OCI-LY7 (cell line): ENCODE measurements around the gene CHN1. TPM values are rescaled to one million over a fixed set of nuclear protein-coding genes. Genes with fewer than 3 reads are reported as not detected.

Experiments
- BruUV-seq: library from RNA; stranded (reverse); fragments of 400-500 nt; replicated peaks from 2 replicates; lab custom pipeline; 2021; lab: Mats Ljungman, UMichigan
- CTCF ChIA-PET: fragments of 300-600 bp; sonication (Branson Sonifier 250); formaldehyde crosslinking; loops from one replicate; lab custom pipeline; 2022; ENCODE audit warnings: antibody characterized with exemption; ENCODE audit not compliant: unreplicated experiment; lab: Charles Lee
- POLR2A ChIA-PET: fragments of 300-600 bp; sonication (Branson Sonifier 250); formaldehyde crosslinking; loops from one replicate; lab custom pipeline; 2022; ENCODE audit warnings: antibody characterized with exemption; lab: Charles Lee
- DNase-seq: peaks from one replicate; pipeline ENCODE4 v3.0.0-alpha.2; 2015; ENCODE audit warnings: low spot score
- H2AFZ ChIP-seq: fragments of 200-600 bp; sonication (generic), shearing (Covaris generic); 2 replicates; pipeline ENCODE4 v1.6.1; 2014; ENCODE audit warnings: mild to moderate bottlenecking, antibody characterized with exemption, low read length, moderate library complexity
- H3K27ac ChIP-seq: fragments of 200-600 bp; sonication (generic); 2 replicates; pipeline ENCODE4 v1.5.1; 2014; ENCODE audit warnings: mixed run types, low read depth, mild to moderate bottlenecking, moderate library complexity, low read length, inconsistent platforms; ENCODE audit not compliant: poor library complexity, severe bottlenecking
- H3K36me3 ChIP-seq: fragments of 200-600 bp; sonication (generic); 2 replicates; pipeline ENCODE4 v1.6.1; 2014; ENCODE audit warnings: mild to moderate bottlenecking, antibody characterized with exemption, low read length, moderate library complexity, mixed read lengths; ENCODE audit not compliant: insufficient read depth
- H3K4me1 ChIP-seq: fragments of 200-600 bp; sonication (generic); 2 replicates; pipeline ENCODE4 v1.5.1; 2014; ENCODE audit warnings: mild to moderate bottlenecking, low read length; ENCODE audit not compliant: insufficient read depth, poor library complexity, severe bottlenecking
- H3K4me2 ChIP-seq: fragments of 200-600 bp; sonication (generic); 2 replicates; pipeline ENCODE4 v1.6.1; 2014; ENCODE audit warnings: mild to moderate bottlenecking, low read length
- H3K4me3 ChIP-seq: fragments of 200-600 bp; sonication (generic); 2 replicates; pipeline ENCODE4 v1.5.1; 2014; ENCODE audit warnings: mild to moderate bottlenecking, low read depth, low read length; ENCODE audit not compliant: poor library complexity, severe bottlenecking
- H3K79me2 ChIP-seq: fragments of 200-600 bp; sonication (generic); 2 replicates; pipeline ENCODE4 v1.6.1; 2016; ENCODE audit warnings: low read depth, mild to moderate bottlenecking, low read length, moderate library complexity, mixed read lengths; ENCODE audit not compliant: insufficient read depth
- H3K9me2 ChIP-seq: fragments of 200-600 bp; sonication (generic); 2 replicates; pipeline ENCODE4 v1.6.1; 2016; ENCODE audit warnings: mild to moderate bottlenecking, low read length, mixed read lengths; ENCODE audit not compliant: insufficient read depth
- H3K9me3 ChIP-seq: fragments of 200-600 bp; sonication (generic); 2 replicates; pipeline ENCODE4 v1.6.1; 2014; ENCODE audit warnings: mild to moderate bottlenecking, mixed run types, low read length, mixed read lengths
- H4K20me1 ChIP-seq: fragments of 200-600 bp; sonication (generic); 2 replicates; pipeline ENCODE4 v1.6.1; 2014; ENCODE audit warnings: mild to moderate bottlenecking, antibody characterized with exemption, low read length, moderate library complexity, mixed read lengths; ENCODE audit not compliant: insufficient read depth
- EZH2phosphoT487 ChIP-seq: fragments of 200-600 bp; sonication (generic); IDR thresholded peaks from 2 replicates; pipeline ENCODE4 v1.6.1; 2018; ENCODE audit warnings: low read depth, borderline replicate concordance, mild to moderate bottlenecking, mixed run types, antibody characterized with exemption, low read length, moderate library complexity, mixed read lengths
- intact Hi-C: fragments of 100-400 bp; cut with micrococcal nuclease; formaldehyde crosslinking; loops from one replicate; pipeline ENCODE4 v1.10.0; 2022; ENCODE audit not compliant: unreplicated experiment
- total RNA-seq, 2 experiments: library from RNA; depleted of rRNA in 1 of 2; stranded (reverse); fragments of >200 nt in 1 of 2; shearing (Covaris generic) in 1 of 2; gene quantifications; 2 replicates each; pipeline ENCODE4 v1.2.3, GENCODE V29; 2014 to 2022
- TF ChIP-seq, protein P1 (sequence below): fragments of 200-600 bp; sonication (generic); conservative IDR thresholded peaks from 2 replicates; pipeline ENCODE4 v1.5.1; 2014; ENCODE audit warnings: mild to moderate bottlenecking, antibody characterized with exemption, low read length, moderate library complexity, mixed read lengths

Gene CHN1
- total RNA-seq, 2 experiments from 2014 or later, result 0.44 TPM; not detected in 1

DNA sequence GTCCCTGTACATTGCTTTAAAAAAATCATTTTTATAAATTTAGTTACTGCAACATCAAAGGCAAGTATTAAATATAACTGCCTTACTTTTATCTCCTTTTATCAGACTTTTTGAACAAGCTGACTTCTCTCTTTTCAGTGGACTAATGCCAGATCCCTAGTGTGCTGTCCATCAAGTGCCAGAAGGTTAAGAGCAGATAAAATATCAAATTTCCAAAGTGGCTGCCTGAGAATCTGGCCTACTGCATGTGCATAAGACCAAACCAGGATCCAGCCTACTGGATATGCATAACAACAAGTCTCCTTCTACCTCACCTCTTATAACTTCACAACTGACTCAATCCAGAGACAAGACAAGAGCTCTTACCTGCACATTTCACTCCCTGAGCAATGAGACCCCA, 181.1 kb downstream of the CHN1 start:
- ChIA-PET CTCF (no interaction called here), POLR2A (interaction anchor here (1.2 kb wide), 1 partner anchor 12 kb away, joined by 5 read pairs; no protein-coding TSS in a partner anchor)
- H4K20me1 ChIP-seq, result no peaks in the 10 kb centered on the region
- H3K79me2 ChIP-seq, result no peaks in the 10 kb centered on the region
- H2AFZ ChIP-seq, result no peak overlapping the region
- DNase-seq, result no peak
- no peaks in the 10 kb centered on the region for H3K36me3 ChIP-seq
- no peak overlapping the region for H3K27ac ChIP-seq
- no peaks in the 10 kb centered on the region for H3K9me3 ChIP-seq
- H3K4me2 ChIP-seq, result no peak overlapping the region
- TF ChIP-seq EZH2phosphoT487, result no peak
- TF ChIP-seq, protein P1, sequence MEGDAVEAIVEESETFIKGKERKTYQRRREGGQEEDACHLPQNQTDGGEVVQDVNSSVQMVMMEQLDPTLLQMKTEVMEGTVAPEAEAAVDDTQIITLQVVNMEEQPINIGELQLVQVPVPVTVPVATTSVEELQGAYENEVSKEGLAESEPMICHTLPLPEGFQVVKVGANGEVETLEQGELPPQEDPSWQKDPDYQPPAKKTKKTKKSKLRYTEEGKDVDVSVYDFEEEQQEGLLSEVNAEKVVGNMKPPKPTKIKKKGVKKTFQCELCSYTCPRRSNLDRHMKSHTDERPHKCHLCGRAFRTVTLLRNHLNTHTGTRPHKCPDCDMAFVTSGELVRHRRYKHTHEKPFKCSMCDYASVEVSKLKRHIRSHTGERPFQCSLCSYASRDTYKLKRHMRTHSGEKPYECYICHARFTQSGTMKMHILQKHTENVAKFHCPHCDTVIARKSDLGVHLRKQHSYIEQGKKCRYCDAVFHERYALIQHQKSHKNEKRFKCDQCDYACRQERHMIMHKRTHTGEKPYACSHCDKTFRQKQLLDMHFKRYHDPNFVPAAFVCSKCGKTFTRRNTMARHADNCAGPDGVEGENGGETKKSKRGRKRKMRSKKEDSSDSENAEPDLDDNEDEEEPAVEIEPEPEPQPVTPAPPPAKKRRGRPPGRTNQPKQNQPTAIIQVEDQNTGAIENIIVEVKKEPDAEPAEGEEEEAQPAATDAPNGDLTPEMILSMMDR, result no peak
- H3K4me1 ChIP-seq, result no peaks in the 10 kb centered on the region
- no peak overlapping the region for H3K4me3 ChIP-seq
- no peaks in the 10 kb centered on the region for H3K9me2 ChIP-seq
- no TSS peak for BruUV-seq
- intact Hi-C loops, result no loop called here

DNA sequence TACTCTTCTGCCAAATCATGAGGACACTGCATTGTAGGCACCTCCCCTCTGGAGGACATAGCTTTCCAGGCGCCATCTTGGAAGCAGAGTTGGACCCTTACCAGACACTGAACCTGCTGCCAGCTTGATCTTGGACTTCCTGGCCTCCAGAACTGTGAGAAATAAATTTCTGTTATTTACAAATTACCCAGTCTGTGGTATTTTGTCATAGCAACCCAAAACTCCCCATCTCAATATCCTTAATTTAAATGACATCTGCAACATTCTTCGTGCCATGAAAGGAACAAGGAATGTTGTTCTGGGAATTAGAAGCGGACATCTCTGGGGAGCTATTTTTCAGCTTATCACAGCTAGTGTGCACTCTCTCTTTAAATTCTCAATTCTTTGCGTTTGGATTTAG, 183.6 kb downstream of the CHN1 start:
- Histone ChIP-seq H3K36me3 (no peaks in the 10 kb centered on the region), H3K27ac (no peak overlapping the region), H3K9me3 (no peaks in the 10 kb centered on the region), H3K4me1 (no peaks in the 10 kb centered on the region), H4K20me1 (no peaks in the 10 kb centered on the region), H3K79me2 (no peaks in the 10 kb centered on the region), H3K4me2 (no peak overlapping the region), H3K4me3 (no peak overlapping the region), H2AFZ (no peak overlapping the region), H3K9me2 (no peaks in the 10 kb centered on the region)
- no peak for DNase-seq
- BruUV-seq, result no TSS peak
- POLR2A ChIA-PET, result no interaction called here
- TF ChIP-seq EZH2phosphoT487, result no peak
- TF ChIP-seq, protein P1, result no peak
- intact Hi-C loops, result no loop called here
- CTCF ChIA-PET, result no interaction called here

DNA sequence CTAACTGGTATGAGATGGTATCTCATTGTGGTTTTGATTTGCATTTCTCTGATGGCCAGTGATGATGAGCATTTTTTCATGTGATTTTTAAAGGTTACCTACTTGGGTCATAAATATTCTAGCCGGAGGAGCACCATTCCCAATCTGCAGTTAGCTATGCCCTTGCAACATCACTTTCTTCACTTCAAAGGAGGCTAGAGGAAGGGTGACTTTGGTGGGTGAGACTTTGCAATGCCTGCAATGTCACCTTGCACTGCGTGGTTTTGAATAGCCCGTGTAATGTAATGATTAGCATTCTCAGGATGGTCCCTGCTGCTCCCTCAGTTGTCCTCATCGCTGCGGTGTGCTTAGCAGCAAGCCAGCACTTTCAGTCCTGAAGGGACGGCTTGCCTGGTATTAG, 184.8 kb downstream of the CHN1 start:
- H4K20me1 ChIP-seq, result no peaks in the 10 kb centered on the region
- intact Hi-C loops, result no loop called here
- H3K9me3 ChIP-seq, result no peaks in the 10 kb centered on the region
- ChIA-PET POLR2A (interaction anchor here (0.5 kb wide), 1 partner anchor 1757 kb away, joined by 3 read pairs; no protein-coding TSS in a partner anchor), CTCF (no interaction called here)
- H3K27ac ChIP-seq, result no peak overlapping the region
- H3K4me2 ChIP-seq, result no peak overlapping the region
- no peak for DNase-seq
- H3K4me1 ChIP-seq, result no peaks in the 10 kb centered on the region
- H3K4me3 ChIP-seq, result no peak overlapping the region
- BruUV-seq, result no TSS peak
- H3K79me2 ChIP-seq, result no peaks in the 10 kb centered on the region
- TF ChIP-seq, protein P1, result no peak
- TF ChIP-seq EZH2phosphoT487, result no peak
- no peak overlapping the region for H2AFZ ChIP-seq
- H3K9me2 ChIP-seq, result no peaks in the 10 kb centered on the region
- no peaks in the 10 kb centered on the region for H3K36me3 ChIP-seq
